Measurements from ENCODE around the gene TCEANC2.
A peak's percentile ranks its signal among the peaks of the same experiment; 100 is the strongest.

The TCEANC2 gene

GRCh38 chr1:54110996-54111395, 57.6 kb downstream of the TCEANC2 start:
- DNase-seq (ENCODE audit: insufficient read length, low spot score) = no peak
- no peak for FAIRE-seq

GRCh38 chr1:54111624-54112023, 58.2 kb downstream of the TCEANC2 start:
- DNase-seq (ENCODE audit: insufficient read length, low spot score) (no peak), FAIRE-seq (no peak)

GRCh38 chr1:54112027-54112426, 58.6 kb downstream of the TCEANC2 start:
- FAIRE-seq (no peak), DNase-seq (ENCODE audit: insufficient read length, low spot score) (no peak)

GRCh38 chr1:54112705-54113368, 59.4 kb downstream of the TCEANC2 start:
- DNase-seq (ENCODE audit: insufficient read length, low spot score) (no peak), FAIRE-seq (no peak)

GRCh38 chr1:54114001-54114400, 60.6 kb downstream of the TCEANC2 start:
- DNase-seq (ENCODE audit: insufficient read length, low spot score) (no peak), FAIRE-seq (no peak)

- DNase-seq (ENCODE audit: insufficient read length, low spot score) = no peak
- FAIRE-seq = no peak
Measured at GRCh38 chr1:54114955-54115354, 61.5 kb downstream of the TCEANC2 start.

- no peak for DNase-seq (ENCODE audit: insufficient read length, low spot score)
- no peak for FAIRE-seq
Measured at GRCh38 chr1:54115520-54115919, 62.1 kb downstream of the TCEANC2 start.

- FAIRE-seq (no peak), DNase-seq (ENCODE audit: insufficient read length, low spot score) (no peak)
Measured at GRCh38 chr1:54117815-54118563, 64.6 kb downstream of the TCEANC2 start.

GRCh38 chr1:54118704-54119103, 65.3 kb downstream of the TCEANC2 start:
- peak; percentile 40 for DNase-seq (ENCODE audit: insufficient read length, low spot score)
- FAIRE-seq = no peak

GRCh38 chr1:54120018-54120697, 66.8 kb downstream of the TCEANC2 start:
- no peak for DNase-seq (ENCODE audit: insufficient read length, low spot score)
- peak; percentile 99 for FAIRE-seq

GRCh38 chr1:54120698-54121481, 67.5 kb downstream of the TCEANC2 start:
- FAIRE-seq (no peak), DNase-seq (ENCODE audit: insufficient read length, low spot score) (no peak)

- FAIRE-seq = peak; percentile 23
- DNase-seq (ENCODE audit: insufficient read length, low spot score) = peak; percentile 78
Measured at GRCh38 chr1:54121482-54122134, 68.2 kb downstream of the TCEANC2 start.

- FAIRE-seq (no peak), DNase-seq (ENCODE audit: insufficient read length, low spot score) (no peak)
Measured at GRCh38 chr1:54122135-54122751, 68.8 kb downstream of the TCEANC2 start.

GRCh38 chr1:54122992-54123391, 69.6 kb downstream of the TCEANC2 start:
- no peak for FAIRE-seq
- DNase-seq (ENCODE audit: insufficient read length, low spot score) = no peak

GRCh38 chr1:54124472-54124871, 71.1 kb downstream of the TCEANC2 start:
- no peak for DNase-seq (ENCODE audit: insufficient read length, low spot score)

GRCh38 chr1:54124906-54125305, 71.5 kb downstream of the TCEANC2 start:
- DNase-seq (ENCODE audit: insufficient read length, low spot score) (no peak), FAIRE-seq (no peak)

More at GRCh38 chr1:54124472-54124871, 71.1 kb downstream of the TCEANC2 start:
- FAIRE-seq = no peak

- FAIRE-seq (no peak), DNase-seq (ENCODE audit: insufficient read length, low spot score) (no peak)
Measured at GRCh38 chr1:54125386-54126070, 72.1 kb downstream of the TCEANC2 start.

GRCh38 chr1:54126271-54126815, 72.9 kb downstream of the TCEANC2 start:
- DNase-seq (ENCODE audit: insufficient read length, low spot score) = no peak
- FAIRE-seq = no peak

Measured in HTR-8/SVneo (cell line).